BE2C (cell line): ENCODE measurements around the gene CAMK1D.

Source experiments
- DNase-seq: peaks from one replicate; pipeline ENCODE4 v3.0.0-alpha.2; 2020
- H3K27me3 ChIP-seq: fragments of 250-450 bp; sonication (Bioruptor Pico); 2 replicates; pipeline ENCODE4 v1.5.1; 2020; ENCODE audit warnings: mild to moderate bottlenecking
- H3K36me3 ChIP-seq: fragments of 250-450 bp; sonication (Bioruptor Pico); 2 replicates; pipeline ENCODE4 v1.5.1; 2020; ENCODE audit warnings: mild to moderate bottlenecking
- H3K4me1 ChIP-seq: fragments of 250-450 bp; sonication (Bioruptor Pico); 2 replicates; pipeline ENCODE4 v1.5.1; 2020
- H3K4me3 ChIP-seq: 2 replicates; pipeline ENCODE4 v1.5.1; 2011; ENCODE audit warnings: low read depth, low read length
- H3K9me3 ChIP-seq: fragments of 250-450 bp; sonication (Bioruptor Pico); 2 replicates; pipeline ENCODE4 v1.5.1; 2020
- TF ChIP-seq, protein P1 (sequence below): IDR thresholded peaks from 2 replicates; pipeline ENCODE4 v1.5.1; 2012; ENCODE audit warnings: mild to moderate bottlenecking, low read depth, low read length

The CAMK1D gene

DNA sequence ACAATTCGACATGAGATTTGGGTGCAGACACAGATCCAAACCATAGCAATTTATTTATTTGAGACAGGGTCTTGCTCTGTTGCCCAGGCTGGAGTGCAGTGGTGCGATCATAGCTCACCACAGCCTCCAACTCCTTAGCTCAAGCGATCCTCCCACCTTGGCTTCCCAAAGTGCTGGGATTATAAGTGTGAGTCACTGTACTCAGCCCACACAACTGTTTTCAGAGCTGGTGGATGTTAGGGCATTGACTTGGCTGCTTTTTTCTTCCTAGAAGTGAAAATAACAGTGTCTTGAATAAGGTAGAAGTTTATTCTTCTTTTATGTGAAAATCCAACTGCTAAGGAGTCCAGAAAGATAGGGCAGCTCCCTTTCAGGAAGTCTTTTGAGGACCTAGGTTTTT, 520.1 kb downstream of the CAMK1D start:
- TF ChIP-seq, protein P1, sequence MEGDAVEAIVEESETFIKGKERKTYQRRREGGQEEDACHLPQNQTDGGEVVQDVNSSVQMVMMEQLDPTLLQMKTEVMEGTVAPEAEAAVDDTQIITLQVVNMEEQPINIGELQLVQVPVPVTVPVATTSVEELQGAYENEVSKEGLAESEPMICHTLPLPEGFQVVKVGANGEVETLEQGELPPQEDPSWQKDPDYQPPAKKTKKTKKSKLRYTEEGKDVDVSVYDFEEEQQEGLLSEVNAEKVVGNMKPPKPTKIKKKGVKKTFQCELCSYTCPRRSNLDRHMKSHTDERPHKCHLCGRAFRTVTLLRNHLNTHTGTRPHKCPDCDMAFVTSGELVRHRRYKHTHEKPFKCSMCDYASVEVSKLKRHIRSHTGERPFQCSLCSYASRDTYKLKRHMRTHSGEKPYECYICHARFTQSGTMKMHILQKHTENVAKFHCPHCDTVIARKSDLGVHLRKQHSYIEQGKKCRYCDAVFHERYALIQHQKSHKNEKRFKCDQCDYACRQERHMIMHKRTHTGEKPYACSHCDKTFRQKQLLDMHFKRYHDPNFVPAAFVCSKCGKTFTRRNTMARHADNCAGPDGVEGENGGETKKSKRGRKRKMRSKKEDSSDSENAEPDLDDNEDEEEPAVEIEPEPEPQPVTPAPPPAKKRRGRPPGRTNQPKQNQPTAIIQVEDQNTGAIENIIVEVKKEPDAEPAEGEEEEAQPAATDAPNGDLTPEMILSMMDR: no peak
- no peak for DNase-seq
- Histone ChIP-seq H3K36me3 (no peaks in the 10 kb centered on the region), H3K4me1 (no peaks in the 10 kb centered on the region), H3K9me3 (no peaks in the 10 kb centered on the region), H3K27me3 (no peaks in the 10 kb centered on the region), H3K4me3 (no peak overlapping the region)

DNA sequence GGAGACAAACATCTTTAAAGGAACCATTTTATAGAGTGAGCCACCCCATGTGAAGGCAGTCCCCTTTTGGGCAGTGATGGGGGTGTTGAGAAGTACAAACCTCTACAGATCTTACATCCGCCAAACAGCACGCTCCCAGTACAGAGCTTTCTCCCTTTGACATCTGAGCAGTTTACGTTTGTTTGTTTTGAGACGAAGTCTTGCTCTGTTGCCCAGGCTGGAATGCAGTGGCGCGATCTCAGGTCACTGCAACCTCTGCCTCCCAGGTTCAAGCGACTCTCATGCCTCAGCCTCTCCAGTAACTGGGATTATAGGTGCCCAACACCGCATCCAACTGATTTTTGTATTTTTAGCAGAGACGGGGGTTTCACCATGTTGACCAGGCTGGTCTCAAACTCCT, 523.2 kb downstream of the CAMK1D start:
- H3K9me3 ChIP-seq: no peaks in the 10 kb centered on the region
- TF ChIP-seq, protein P1: no peak
- no peak for DNase-seq
- no peaks in the 10 kb centered on the region for H3K36me3 ChIP-seq
- H3K4me1 ChIP-seq: no peaks in the 10 kb centered on the region
- H3K27me3 ChIP-seq: no peaks in the 10 kb centered on the region
- no peak overlapping the region for H3K4me3 ChIP-seq

DNA sequence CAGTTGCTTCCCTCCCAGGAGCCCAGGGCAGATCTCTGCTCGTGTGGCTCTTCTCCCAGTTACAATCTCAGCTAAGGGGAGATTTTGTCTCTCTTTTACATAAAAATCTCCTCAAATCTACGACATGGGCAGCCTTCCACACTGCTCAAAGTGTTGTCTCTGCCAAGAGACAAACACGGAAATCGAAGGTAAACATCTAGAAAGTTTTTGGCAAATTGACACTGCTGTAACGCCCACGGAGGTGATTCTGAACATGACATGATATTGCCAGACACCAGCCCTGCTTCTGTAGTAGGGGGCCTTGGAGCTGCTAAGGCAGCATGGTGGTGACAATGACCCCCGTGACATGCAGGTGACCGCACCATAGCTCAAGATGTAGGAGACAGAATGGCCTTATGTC, 523.8 kb downstream of the CAMK1D start:
- TF ChIP-seq, protein P1: no peak
- DNase-seq: no peak
- no peaks in the 10 kb centered on the region for H3K36me3 ChIP-seq
- H3K9me3 ChIP-seq: no peaks in the 10 kb centered on the region
- H3K4me3 ChIP-seq: no peak overlapping the region
- H3K4me1 ChIP-seq: no peaks in the 10 kb centered on the region
- H3K27me3 ChIP-seq: no peaks in the 10 kb centered on the region

DNA sequence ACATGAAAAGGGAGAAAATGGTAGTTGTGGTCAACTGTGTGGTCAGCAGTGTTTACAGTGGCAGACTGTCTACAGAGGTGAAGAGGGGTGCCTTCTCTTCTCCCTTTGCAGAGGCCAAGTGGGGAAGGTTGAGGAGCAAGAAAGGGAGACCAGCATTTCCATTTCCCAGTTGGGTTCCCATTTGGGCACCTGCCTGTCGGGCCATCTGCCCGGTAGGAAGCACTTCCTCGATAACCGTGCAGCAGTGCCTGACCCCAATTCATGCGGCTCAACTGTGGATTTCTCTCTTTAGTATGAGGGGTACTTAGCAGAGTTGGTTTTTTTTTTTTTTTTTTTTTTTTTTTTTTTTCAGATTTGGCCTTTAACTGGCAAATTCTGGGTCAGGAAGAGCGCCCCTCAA, 525.2 kb downstream of the CAMK1D start:
- Histone ChIP-seq H3K9me3 (no peaks in the 10 kb centered on the region), H3K36me3 (no peaks in the 10 kb centered on the region), H3K4me3 (no peak overlapping the region), H3K4me1 (no peaks in the 10 kb centered on the region), H3K27me3 (no peaks in the 10 kb centered on the region)
- DNase-seq: no peak
- TF ChIP-seq, protein P1: no peak

DNA sequence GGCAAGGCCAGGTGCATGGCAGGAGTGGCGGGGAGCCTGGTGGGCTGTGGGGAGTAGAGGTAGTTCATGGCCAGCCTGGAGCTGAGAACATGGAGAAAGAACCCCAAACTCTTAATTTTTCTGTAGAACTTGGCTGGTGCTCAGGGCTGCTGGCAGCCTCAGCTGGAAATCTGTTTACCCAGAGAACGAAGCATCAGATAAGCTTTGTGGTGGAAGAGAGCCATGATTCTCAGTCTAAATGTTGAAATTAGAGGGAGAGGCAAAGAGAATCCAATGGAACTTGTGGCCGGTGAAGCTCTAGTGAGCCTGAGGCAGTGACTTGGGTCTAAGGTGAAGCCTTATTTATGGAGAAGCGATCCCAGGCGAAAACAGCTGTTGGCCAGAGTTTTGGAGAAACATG, 525.8 kb downstream of the CAMK1D start:
- TF ChIP-seq, protein P1: no peak
- H3K4me3 ChIP-seq: no peak overlapping the region
- no peaks in the 10 kb centered on the region for H3K27me3 ChIP-seq
- no peaks in the 10 kb centered on the region for H3K9me3 ChIP-seq
- no peaks in the 10 kb centered on the region for H3K36me3 ChIP-seq
- DNase-seq: no peak
- no peaks in the 10 kb centered on the region for H3K4me1 ChIP-seq

DNA sequence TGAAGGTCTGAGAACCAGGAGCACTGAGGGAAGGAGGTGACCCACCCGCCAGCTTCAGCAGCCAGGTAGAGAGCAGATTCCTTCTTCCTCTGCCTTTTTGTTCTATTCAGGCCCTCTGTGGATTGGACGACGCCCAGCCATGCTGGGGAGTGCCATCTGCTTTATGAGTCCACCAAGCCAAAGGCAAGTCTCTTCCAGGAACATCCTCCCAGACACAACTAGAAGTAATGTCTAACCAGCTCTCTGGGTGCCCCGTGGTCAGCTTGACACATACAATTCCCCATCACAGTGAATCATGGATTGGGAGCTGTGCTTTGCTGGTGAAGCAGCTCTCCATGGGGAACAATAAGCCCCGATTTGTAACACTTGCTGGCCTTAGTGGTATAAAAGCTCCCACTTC, 526.9 kb downstream of the CAMK1D start:
- TF ChIP-seq, protein P1: no peak
- Histone ChIP-seq H3K4me3 (no peak overlapping the region), H3K27me3 (no peaks in the 10 kb centered on the region), H3K36me3 (no peaks in the 10 kb centered on the region), H3K4me1 (no peaks in the 10 kb centered on the region), H3K9me3 (no peaks in the 10 kb centered on the region)
- DNase-seq: no peak
